HCT116 (cell line): Measurements from ENCODE around the gene CDH4. TPM values are rescaled to one million over a fixed set of nuclear protein-coding genes. Genes with fewer than 3 reads are reported as not detected.

ENCODE experiments used
- ATAC-seq: fragments of 200-7000 bp; cut with Tn5 transposase; 2 replicates; pipeline ENCODE4 v1.9.1; 2020; ENCODE audit warnings: mild to moderate bottlenecking, moderate library complexity
- BruUV-seq: library from RNA; stranded (reverse); fragments of 400-500 nt; replicated peaks from 2 replicates; lab custom pipeline; 2021; lab: Mats Ljungman, UMichigan
- CTCF ChIA-PET: fragments of 300-600 bp; sonication (Branson Sonifier 250); formaldehyde crosslinking; loops from one replicate; lab custom pipeline; 2021; ENCODE audit warnings: antibody characterized with exemption; lab: Charles Lee
- POLR2A ChIA-PET: fragments of 300-600, 350-600 bp; sonication (Branson Sonifier 250); formaldehyde crosslinking; loops from one replicate; lab custom pipeline; 2021; ENCODE audit warnings: antibody characterized with exemption; lab: Charles Lee
- RAD21 ChIA-PET, 2 experiments: fragments of 300-600 bp; sonication (Branson Sonifier 250); formaldehyde crosslinking; loops; one replicate each; lab custom pipeline; 2023; ENCODE audit warnings: low total read pairs in 2 of 2; ENCODE audit not compliant: uncharacterized antibody in 2 of 2, unreplicated experiment in 2 of 2, low non-redundant PET in 1 of 2; lab: Charles Lee
- DNase-seq: peaks from one replicate; pipeline ENCODE4 v3.0.0-alpha.2; 2010; ENCODE audit warnings: low read depth, low spot score
- H2AFZ ChIP-seq: fragments of 200-600 bp; shearing (Covaris generic), sonication (generic); 2 replicates; pipeline ENCODE4 v1.6.1; 2017; ENCODE audit warnings: low read depth, mixed run types, mixed read lengths, antibody characterized with exemption, low read length; ENCODE audit not compliant: poor library complexity, severe bottlenecking
- H3K27ac ChIP-seq: 2 replicates; pipeline ENCODE4 v1.5.1; 2012; ENCODE audit warnings: low read depth, low read length
- H3K27me3 ChIP-seq: fragments of 200-600 bp; sonication (generic); 2 replicates; pipeline ENCODE4 v1.6.1; 2016; ENCODE audit warnings: mixed run types, low read length, mixed read lengths; ENCODE audit not compliant: insufficient read depth
- H3K36me3 ChIP-seq, 2 experiments: fragments of 200-500 bp in 1 of 2; fragments of 200-600 bp in 1 of 2; sonication (Bioruptor generic) in 1 of 2; sonication (generic) in 1 of 2; 2 replicates each; pipeline versions ENCODE4 v1.5.1 to v1.6.1; 2014 to 2016; ENCODE audit warnings: low read length in 2 of 2, inconsistent platforms in 1 of 2, mixed read lengths in 1 of 2, mixed run types in 1 of 2; ENCODE audit not compliant: insufficient read depth in 2 of 2, control insufficient read depth in 1 of 2
- H3K4me1 ChIP-seq, 2 experiments: fragments of 200-600 bp in 1 of 2; sonication (generic) in 1 of 2; 2 replicates each; pipeline versions ENCODE4 v1.5.1 to v1.6.1; 2012 to 2017; ENCODE audit warnings: low read length in 2 of 2, inconsistent platforms in 1 of 2, mild to moderate bottlenecking in 1 of 2, mixed read lengths in 1 of 2, mixed run types in 1 of 2, moderate library complexity in 1 of 2; ENCODE audit not compliant: insufficient read depth in 2 of 2, control insufficient read depth in 1 of 2
- H3K4me2 ChIP-seq: fragments of 200-600 bp; sonication (generic); 2 replicates; pipeline ENCODE4 v1.6.1; 2017; ENCODE audit warnings: mixed run types, low read length, mixed read lengths
- H3K4me3 ChIP-seq, 2 experiments: fragments of 200-600 bp in 1 of 2; sonication (generic) in 1 of 2; replicated peaks in 1 of 2; 2 replicates each; pipeline ENCODE4 v1.5.1; 2011 to 2016; ENCODE audit warnings: low read length in 2 of 2, control low read depth in 1 of 2, low read depth in 1 of 2, mild to moderate bottlenecking in 1 of 2, mixed read lengths in 1 of 2, mixed run types in 1 of 2
- H3K79me2 ChIP-seq: fragments of 200-600 bp; sonication (generic); 2 replicates; pipeline ENCODE4 v1.6.1; 2017; ENCODE audit warnings: mild to moderate bottlenecking, mixed run types, low read length, moderate library complexity, mixed read lengths; ENCODE audit not compliant: insufficient read depth
- H3K9ac ChIP-seq: fragments of 200-600 bp; sonication (generic); 2 replicates; pipeline ENCODE4 v1.6.1; 2016; ENCODE audit warnings: low read length, mixed read lengths
- H3K9me2 ChIP-seq: fragments of 200-600 bp; sonication (generic), shearing (Covaris generic); 2 replicates; pipeline ENCODE4 v1.6.1; 2017; ENCODE audit warnings: mixed run types, mild to moderate bottlenecking, moderate library complexity; ENCODE audit not compliant: insufficient read depth
- H3K9me3 ChIP-seq, 2 experiments: fragments of 200-500 bp in 1 of 2; fragments of 200-600 bp in 1 of 2; sonication (Bioruptor generic) in 1 of 2; sonication (generic) in 1 of 2; 2 replicates each; pipeline ENCODE4 v1.6.1; 2014 to 2017; ENCODE audit warnings: low read length in 2 of 2, mixed read lengths in 2 of 2, inconsistent platforms in 1 of 2, low read depth in 1 of 2, mild to moderate bottlenecking in 1 of 2, mixed run types in 1 of 2, moderate library complexity in 1 of 2; ENCODE audit not compliant: control insufficient read depth in 1 of 2, insufficient read depth in 1 of 2
- H4K20me1 ChIP-seq: fragments of 200-600 bp; sonication (generic), shearing (Covaris generic); 2 replicates; pipeline ENCODE4 v1.6.1; 2017; ENCODE audit warnings: mixed run types, mild to moderate bottlenecking, moderate library complexity; ENCODE audit not compliant: insufficient read depth
- ATF3 ChIP-seq: IDR thresholded peaks from 2 replicates; pipeline ENCODE4 v1.6.1; 2012
- CBX3 ChIP-seq: IDR thresholded peaks from 2 replicates; pipeline ENCODE4 v1.6.1; 2012; ENCODE audit warnings: low read depth
- CEBPB ChIP-seq: IDR thresholded peaks from 2 replicates; pipeline ENCODE4 v1.6.1; 2012; ENCODE audit warnings: low read depth
- CTCF ChIP-seq, 3 experiments: fragments of 200-600 bp in 1 of 3; sonication (generic) in 1 of 3; IDR thresholded peaks in 2 of 3; conservative IDR thresholded peaks in 1 of 3; 2 replicates each; pipeline ENCODE4 v1.5.1; 2012 to 2017; ENCODE audit warnings: low read depth in 2 of 3, low read length in 2 of 3, antibody characterized with exemption in 1 of 3, borderline replicate concordance in 1 of 3, control low read depth in 1 of 3, mild to moderate bottlenecking in 1 of 3, mixed read lengths in 1 of 3, mixed run types in 1 of 3, moderate library complexity in 1 of 3; ENCODE audit not compliant: insufficient read depth in 1 of 3
- EGR1 ChIP-seq: IDR thresholded peaks from 2 replicates; pipeline ENCODE4 v1.6.1; 2012; ENCODE audit warnings: low read depth
- EZH2phosphoT487 ChIP-seq: fragments of 200-600 bp; IDR thresholded peaks from 2 replicates; pipeline ENCODE4 v1.6.1; 2018; ENCODE audit warnings: antibody characterized with exemption, borderline replicate concordance
- MAX ChIP-seq: IDR thresholded peaks from 2 replicates; pipeline ENCODE4 v1.6.1; 2012
- POLR2AphosphoS5 ChIP-seq: IDR thresholded peaks from 2 replicates; pipeline ENCODE4 v1.6.1; 2011; ENCODE audit warnings: mild to moderate bottlenecking, low read depth, low read length, moderate library complexity
- RAD21 ChIP-seq: IDR thresholded peaks from 2 replicates; pipeline ENCODE4 v1.6.1; 2012; ENCODE audit warnings: low read depth, mild to moderate bottlenecking
- REST ChIP-seq: IDR thresholded peaks from 2 replicates; pipeline ENCODE4 v1.6.1; 2012; ENCODE audit warnings: low read depth
- SRF ChIP-seq: IDR thresholded peaks from 2 replicates; pipeline ENCODE4 v1.6.1; 2012; ENCODE audit warnings: low read depth
- YY1 ChIP-seq: IDR thresholded peaks from 2 replicates; pipeline ENCODE4 v1.6.1; 2011; ENCODE audit warnings: low read length, low read depth, moderate library complexity, mild to moderate bottlenecking; ENCODE audit not compliant: insufficient replicate concordance; ENCODE audit errors: extremely low read depth
- ZFX ChIP-seq: fragments of 450-650 bp; IDR thresholded peaks from 2 replicates; pipeline ENCODE4 v1.6.1; 2017
- intact Hi-C: fragments of 100-400 bp; cut with micrococcal nuclease; formaldehyde crosslinking; loops from 2 replicates; pipeline ENCODE4 v1.10.0; 2022
- total RNA-seq: library from RNA; stranded (reverse); gene quantifications from one replicate; pipeline ENCODE4 v1.2.1, GENCODE V29; 2021; ENCODE audit not compliant: unreplicated experiment

CDH4 gene
- total RNA-seq, 1 experiment from 2014 or later: not detected

GRCh38 chr20:61657721-61658377 is 405.8 kb downstream of the CDH4 start:
- H4K20me1 ChIP-seq: no peaks in the 10 kb centered on the region
- no peak overlapping the region for H3K4me3 ChIP-seq
- H3K27ac ChIP-seq: no peak overlapping the region
- BruUV-seq: no TSS peak
- DNase-seq (no peak), ATAC-seq (no peak)
- ChIA-PET POLR2A (no interaction called here), RAD21 (no interaction called here), CTCF (no interaction called here)
- no peaks in the 10 kb centered on the region for H3K36me3 ChIP-seq
- no peaks in the 10 kb centered on the region for H3K4me1 ChIP-seq
- no peak overlapping the region for H3K4me2 ChIP-seq
- H3K9me3 ChIP-seq: no peaks in the 10 kb centered on the region
- 0 out of 2 replicates have a peak, but pooled peaks cover 5% of the 10 kb centered on the region for H3K27me3 ChIP-seq
- H3K9me2 ChIP-seq: no peaks in the 10 kb centered on the region
- intact Hi-C loops: no loop called here
- TF ChIP-seq ATF3: no peak
- TF ChIP-seq ZFX: no peak
- no peak for TF ChIP-seq EGR1
- no peak for TF ChIP-seq SRF
- no peak for TF ChIP-seq CBX3
- no peak for TF ChIP-seq EZH2phosphoT487
- TF ChIP-seq CEBPB: no peak
- TF ChIP-seq CTCF (IDR thresholded peaks at IDR 0.05 in 2 of 3, conservative IDR thresholded peaks at IDR 0.05 in 1 of 3; ENCODE audit: borderline replicate concordance in 1 of 3, insufficient read depth in 1 of 3, low read depth in 2 of 3, low read length in 2 of 3): no peak
- no peak for TF ChIP-seq RAD21
- TF ChIP-seq MAX: no peak
- no peak for TF ChIP-seq REST
- TF ChIP-seq YY1: no peak
- no peak for TF ChIP-seq POLR2AphosphoS5
- TF ChIP-seq, all 23 proteins: peak for 0
- Histone ChIP-seq H3K79me2 (no peaks in the 10 kb centered on the region), H2AFZ (no peak overlapping the region), H3K9ac (no peak overlapping the region)
